ENCODE results near the gene TRIP4.

- TF ChIP-seq CTCF (IDR thresholded peaks at IDR 0.05; ENCODE audit: control extremely low read depth in 1 of 3, insufficient read depth in 1 of 3, low read depth in 1 of 3, low read length in 3 of 3) (no peak), SP1 (IDR thresholded peaks at IDR 0.05; ENCODE audit: low read depth, low read length) (no peak), SIX5 (IDR thresholded peaks at IDR 0.05; ENCODE audit: low read depth, low read length) (no peak)
Observed at GRCh38 chr15:64478863-64479262, 91.2 kb downstream of the TRIP4 start.
